ENCODE measurements around the gene KIAA0825.

- TF ChIP-seq POLR2AphosphoS5 (IDR thresholded peaks at IDR 0.05; ENCODE audit: low read depth, low read length) (no peak), REST (IDR thresholded peaks at IDR 0.05; ENCODE audit: insufficient read depth in 1 of 2, low read depth in 2 of 2, low read length in 1 of 2) (no peak)
Measured at GRCh38 chr5:94508461-94509148, 109.8 kb downstream of the KIAA0825 start.

Data from Panc1 (cell line).